Neural progenitor cell (in vitro differentiated cells): Measurements from ENCODE around the gene HYCC1. TPM values are rescaled to one million over a fixed set of nuclear protein-coding genes. Genes with fewer than 3 reads are reported as not detected.
"Not testable (repeated sequence)": the region's sequence is repeated elsewhere in the genome, so short reads cannot be mapped to it uniquely, and the experiment has no call there.

Source experiments
- DNase-seq: peaks from one replicate; pipeline ENCODE4 v3.0.0-alpha.2; 2016; ENCODE audit warnings: low spot score
- H2AFZ ChIP-seq: fragments of 200-600 bp; sonication (generic); replicated peaks from 2 replicates; pipeline ENCODE4 v1.6.1; 2016; ENCODE audit warnings: antibody characterized with exemption
- H3F3A ChIP-seq: fragments of 200-600 bp; sonication (generic); 2 replicates; pipeline ENCODE4 v1.6.1; 2016; ENCODE audit warnings: antibody characterized with exemption, low read depth
- H3K27ac ChIP-seq: fragments of 200-600 bp; sonication (generic); 2 replicates; pipeline ENCODE4 v1.5.1; 2016; ENCODE audit warnings: mild to moderate bottlenecking
- H3K27me3 ChIP-seq: fragments of 200-600 bp; sonication (generic); 2 replicates; pipeline ENCODE4 v1.6.1; 2016; ENCODE audit warnings: mild to moderate bottlenecking, moderate library complexity
- H3K36me3 ChIP-seq: fragments of 200-600 bp; sonication (generic); 2 replicates; pipeline ENCODE4 v1.5.1; 2016
- H3K4me1 ChIP-seq: fragments of 200-600 bp; sonication (generic); 2 replicates; pipeline ENCODE4 v1.6.1; 2016; ENCODE audit warnings: mixed run types
- H3K4me2 ChIP-seq: fragments of 200-600 bp; sonication (generic); 2 replicates; pipeline ENCODE4 v1.6.1; 2016
- H3K4me3 ChIP-seq: fragments of 200-600 bp; sonication (generic); 2 replicates; pipeline ENCODE4 v1.5.1; 2016
- H3K79me2 ChIP-seq: fragments of 200-600 bp; sonication (generic); 2 replicates; pipeline ENCODE4 v1.6.1; 2016; ENCODE audit warnings: low read depth
- H3K9ac ChIP-seq: fragments of 200-600 bp; sonication (generic); 2 replicates; pipeline ENCODE4 v1.6.1; 2016
- H3K9me3 ChIP-seq: fragments of 200-600 bp; sonication (generic); 2 replicates; pipeline ENCODE4 v1.5.1; 2016; ENCODE audit warnings: low read depth
- H4K20me1 ChIP-seq: fragments of 200-600 bp; sonication (generic); 2 replicates; pipeline ENCODE4 v1.6.1; 2016; ENCODE audit warnings: low read depth
- H3K27ac Mint-ChIP-seq: 3 replicates; pipeline ENCODE4 v1.8.0; 2021; ENCODE audit warnings: mixed read lengths
- H3K27me3 Mint-ChIP-seq: 2 replicates; pipeline ENCODE4 v1.8.0; 2022; ENCODE audit warnings: low read depth, mild to moderate bottlenecking, inconsistent platforms, moderate library complexity, mixed read lengths; ENCODE audit not compliant: insufficient read depth
- H3K36me3 Mint-ChIP-seq: 3 replicates; pipeline ENCODE4 v1.8.0; 2021; ENCODE audit warnings: mixed read lengths
- H3K4me1 Mint-ChIP-seq: 3 replicates; pipeline ENCODE4 v1.8.0; 2021; ENCODE audit warnings: mixed read lengths
- H3K4me3 Mint-ChIP-seq: 3 replicates; pipeline ENCODE4 v1.8.0; 2021; ENCODE audit warnings: mild to moderate bottlenecking, moderate library complexity, mixed read lengths
- H3K9me3 Mint-ChIP-seq: 3 replicates; pipeline ENCODE4 v1.8.0; 2020; ENCODE audit warnings: mixed read lengths
- EZH2 ChIP-seq: fragments of 200-600 bp; sonication (generic); IDR thresholded peaks from 2 replicates; pipeline ENCODE4 v1.6.1; 2017; ENCODE audit warnings: antibody characterized with exemption, mild to moderate bottlenecking, moderate library complexity
- EZH2phosphoT487 ChIP-seq: fragments of 200-600 bp; sonication (generic); IDR thresholded peaks from 2 replicates; pipeline ENCODE4 v1.6.1; 2017; ENCODE audit warnings: antibody characterized with exemption
- total RNA-seq: library from RNA; depleted of rRNA; stranded (reverse); fragments of >200 nt; gene quantifications from 2 replicates; pipeline ENCODE4 v1.2.3, GENCODE V29; 2015; ENCODE audit warnings: low replicate concordance
- TF ChIP-seq, protein P1 (sequence below): fragments of 200-600 bp; sonication (generic); IDR thresholded peaks from 2 replicates; pipeline ENCODE4 v1.5.1; 2017; ENCODE audit warnings: antibody characterized with exemption, mild to moderate bottlenecking

HYCC1 gene
- total RNA-seq, 1 donor from 2014 or later = 148 TPM

DNA sequence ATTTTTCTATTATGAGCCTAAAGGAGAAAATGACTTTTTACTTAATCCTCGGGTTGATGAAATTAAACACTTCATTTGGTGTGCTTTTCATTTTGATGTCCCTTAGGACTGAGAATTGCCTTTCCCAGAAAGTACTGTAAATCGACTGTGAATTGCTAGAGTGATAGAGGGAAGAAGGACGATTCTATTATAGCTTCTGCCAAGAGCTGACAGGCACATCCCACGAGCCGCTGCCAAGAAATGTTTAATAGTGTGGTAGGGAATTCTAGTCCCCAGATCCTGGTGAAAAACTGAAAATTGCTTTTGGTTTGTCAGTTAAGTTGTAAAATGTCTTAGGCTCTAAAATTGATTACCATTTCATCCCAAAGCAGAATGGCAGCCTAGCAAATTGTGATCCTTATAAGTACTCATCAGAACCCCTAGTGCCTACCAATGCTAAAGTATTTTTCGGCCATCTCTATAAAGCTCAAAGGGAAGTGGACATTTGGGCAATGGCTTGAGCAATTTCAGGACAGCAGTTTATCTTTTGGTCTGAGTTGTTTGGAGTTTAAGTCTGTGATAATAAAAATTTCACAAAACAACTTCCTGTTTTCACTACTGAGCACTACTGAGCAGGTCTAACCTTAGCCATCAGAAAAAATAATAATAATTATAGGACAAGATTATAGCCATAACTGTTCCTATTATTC, 44.6 kb upstream of the HYCC1 start:
- Histone ChIP-seq H3K27me3 (no peaks in the 10 kb centered on the region), H3K9me3 (no peaks in the 10 kb centered on the region), H3K27ac (no peak overlapping the region), H3K79me2 (no peaks in the 10 kb centered on the region), H2AFZ (no peak overlapping the region), H3K4me1 (no peaks in the 10 kb centered on the region), H3K4me3 (no peak overlapping the region), H3K4me2 (no peak overlapping the region), H3K9ac (no peak overlapping the region), H4K20me1 (no peaks in the 10 kb centered on the region), H3F3A (no peaks in the 10 kb centered on the region), H3K36me3 (no peaks in the 10 kb centered on the region)
- TF ChIP-seq EZH2phosphoT487 (no peak), EZH2 (no peak)
- TF ChIP-seq, protein P1, sequence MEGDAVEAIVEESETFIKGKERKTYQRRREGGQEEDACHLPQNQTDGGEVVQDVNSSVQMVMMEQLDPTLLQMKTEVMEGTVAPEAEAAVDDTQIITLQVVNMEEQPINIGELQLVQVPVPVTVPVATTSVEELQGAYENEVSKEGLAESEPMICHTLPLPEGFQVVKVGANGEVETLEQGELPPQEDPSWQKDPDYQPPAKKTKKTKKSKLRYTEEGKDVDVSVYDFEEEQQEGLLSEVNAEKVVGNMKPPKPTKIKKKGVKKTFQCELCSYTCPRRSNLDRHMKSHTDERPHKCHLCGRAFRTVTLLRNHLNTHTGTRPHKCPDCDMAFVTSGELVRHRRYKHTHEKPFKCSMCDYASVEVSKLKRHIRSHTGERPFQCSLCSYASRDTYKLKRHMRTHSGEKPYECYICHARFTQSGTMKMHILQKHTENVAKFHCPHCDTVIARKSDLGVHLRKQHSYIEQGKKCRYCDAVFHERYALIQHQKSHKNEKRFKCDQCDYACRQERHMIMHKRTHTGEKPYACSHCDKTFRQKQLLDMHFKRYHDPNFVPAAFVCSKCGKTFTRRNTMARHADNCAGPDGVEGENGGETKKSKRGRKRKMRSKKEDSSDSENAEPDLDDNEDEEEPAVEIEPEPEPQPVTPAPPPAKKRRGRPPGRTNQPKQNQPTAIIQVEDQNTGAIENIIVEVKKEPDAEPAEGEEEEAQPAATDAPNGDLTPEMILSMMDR = no peak
- Mint-ChIP-seq H3K4me3 (no peak overlapping the region), H3K27me3 (no peaks in the 10 kb centered on the region), H3K27ac (no peak overlapping the region), H3K36me3 (no peaks in the 10 kb centered on the region), H3K4me1 (no peaks in the 10 kb centered on the region), H3K9me3 (no peaks in the 10 kb centered on the region)
- no peak for DNase-seq

- no peaks in the 10 kb centered on the region for H3K36me3 ChIP-seq
- no peaks in the 10 kb centered on the region for H4K20me1 ChIP-seq
- no peak overlapping the region for H3K4me3 ChIP-seq
- Mint-ChIP-seq H3K27ac (no peak overlapping the region), H3K9me3 (no peaks in the 10 kb centered on the region), H3K4me1 (no peaks in the 10 kb centered on the region), H3K36me3 (no peaks in the 10 kb centered on the region), H3K27me3 (no peaks in the 10 kb centered on the region), H3K4me3 (no peak overlapping the region)
- no peak overlapping the region for H2AFZ ChIP-seq
- H3K9ac ChIP-seq = no peak overlapping the region
- no peaks in the 10 kb centered on the region for H3K9me3 ChIP-seq
- H3K4me2 ChIP-seq = no peak overlapping the region
- no peaks in the 10 kb centered on the region for H3K4me1 ChIP-seq
- TF ChIP-seq, protein P1 = peak; percentile 96
- no peak for TF ChIP-seq EZH2phosphoT487
- H3F3A ChIP-seq = no peaks in the 10 kb centered on the region
- DNase-seq = peak; percentile 67
- H3K27ac ChIP-seq = no peak overlapping the region
- H3K27me3 ChIP-seq = no peaks in the 10 kb centered on the region
- no peaks in the 10 kb centered on the region for H3K79me2 ChIP-seq
Measured at GRCh38 chr7:23055582-23056178, 41.8 kb upstream of the HYCC1 start.

GRCh38 chr7:23051124-23051485, 37.2 kb upstream of the HYCC1 start:
- H3K27ac Mint-ChIP-seq, H3K36me3 ChIP-seq, H3K9me3 ChIP-seq, H2AFZ ChIP-seq, H3K27me3 Mint-ChIP-seq, H3K36me3 Mint-ChIP-seq, H4K20me1 ChIP-seq, DNase-seq, H3K4me2 ChIP-seq, H3K9ac ChIP-seq, H3K4me1 Mint-ChIP-seq, H3F3A ChIP-seq, H3K79me2 ChIP-seq, H3K4me3 Mint-ChIP-seq, H3K4me1 ChIP-seq, H3K27ac ChIP-seq, H3K4me3 ChIP-seq, H3K27me3 ChIP-seq: not testable (repeated sequence)
- peaks cover 13% of the 10 kb centered on the region for H3K9me3 Mint-ChIP-seq

GRCh38 chr7:23046336-23046735, 32.4 kb upstream of the HYCC1 start:
- not testable (repeated sequence) for H3K27me3 Mint-ChIP-seq, H3K36me3 Mint-ChIP-seq
- peaks cover 16% of the 10 kb centered on the region for H3K9me3 Mint-ChIP-seq

GRCh38 chr7:23045086-23045485, 31.2 kb upstream of the HYCC1 start:
- H3K9me3 ChIP-seq, H3K9ac ChIP-seq, H3K4me1 ChIP-seq, H3K27ac ChIP-seq, H3K4me3 Mint-ChIP-seq, H4K20me1 ChIP-seq, H3K36me3 ChIP-seq, H3K4me2 ChIP-seq, H3K27me3 Mint-ChIP-seq, H3F3A ChIP-seq, H3K79me2 ChIP-seq, H3K4me1 Mint-ChIP-seq, H3K27ac Mint-ChIP-seq, H3K36me3 Mint-ChIP-seq, H3K27me3 ChIP-seq, H2AFZ ChIP-seq, H3K4me3 ChIP-seq, DNase-seq: not testable (repeated sequence)
- H3K9me3 Mint-ChIP-seq = peaks cover 18% of the 10 kb centered on the region

More at GRCh38 chr7:23046336-23046735, 32.4 kb upstream of the HYCC1 start:
- H3K4me3 ChIP-seq, H3K4me1 ChIP-seq, DNase-seq, H3K27me3 ChIP-seq, H3K4me1 Mint-ChIP-seq, H3K36me3 ChIP-seq, H3K4me2 ChIP-seq, H3K4me3 Mint-ChIP-seq, H3K27ac Mint-ChIP-seq, H3K9ac ChIP-seq, H2AFZ ChIP-seq, H3K9me3 ChIP-seq, H3F3A ChIP-seq, H4K20me1 ChIP-seq, H3K27ac ChIP-seq, H3K79me2 ChIP-seq: not testable (repeated sequence)
